A673 (cell line): Measurements from ENCODE around the gene SLC12A3. TPM values are rescaled to one million over a fixed set of nuclear protein-coding genes. Genes with fewer than 3 reads are reported as not detected.

Experiments used
- BruUV-seq: library from RNA; stranded (reverse); fragments of 400-500 nt; replicated peaks from 2 replicates; lab custom pipeline; 2021; lab: Mats Ljungman, UMichigan
- CTCF ChIA-PET: fragments of 300-600 bp; sonication (Branson Sonifier 250); formaldehyde crosslinking; loops from one replicate; lab custom pipeline; 2022; ENCODE audit warnings: antibody characterized with exemption; lab: Charles Lee
- POLR2A ChIA-PET: fragments of 300-600 bp; sonication (Branson Sonifier 250); formaldehyde crosslinking; loops from one replicate; lab custom pipeline; 2022; ENCODE audit warnings: antibody characterized with exemption; ENCODE audit not compliant: low non-redundant PET; lab: Charles Lee
- DNase-seq: peaks from one replicate; pipeline ENCODE4 v3.0.0-alpha.2; 2015; ENCODE audit warnings: low spot score
- H3K27ac ChIP-seq: fragments of 200-600 bp; sonication (generic); 2 replicates; pipeline ENCODE4 v1.5.1; 2016; ENCODE audit warnings: mixed run types, low read depth, mild to moderate bottlenecking, mixed read lengths, antibody characterized with exemption, low read length; ENCODE audit not compliant: poor library complexity, severe bottlenecking
- H3K27me3 ChIP-seq: fragments of 200-600 bp; sonication (generic); replicated peaks from 2 replicates; pipeline ENCODE4 v1.6.1; 2017; ENCODE audit warnings: mixed run types, low read depth, mild to moderate bottlenecking, mixed read lengths, antibody characterized with exemption, low read length; ENCODE audit not compliant: insufficient read depth, poor library complexity
- H3K36me3 ChIP-seq: fragments of 200-600 bp; sonication (generic); 2 replicates; pipeline ENCODE4 v1.6.1; 2016; ENCODE audit warnings: mixed run types, mild to moderate bottlenecking, mixed read lengths, antibody characterized with exemption, low read length; ENCODE audit not compliant: insufficient read depth, poor library complexity, severe bottlenecking
- H3K4me1 ChIP-seq: fragments of 200-600 bp; sonication (generic); 2 replicates; pipeline ENCODE4 v1.6.1; 2017; ENCODE audit warnings: mixed run types, mild to moderate bottlenecking, mixed read lengths, antibody characterized with exemption, low read length; ENCODE audit not compliant: insufficient read depth, poor library complexity, severe bottlenecking
- H3K4me3 ChIP-seq: fragments of 200-600 bp; sonication (generic); 2 replicates; pipeline ENCODE4 v1.5.1; 2016; ENCODE audit warnings: low read depth, mixed run types, mild to moderate bottlenecking, mixed read lengths, low read length; ENCODE audit not compliant: poor library complexity, severe bottlenecking
- H3K9me3 ChIP-seq: fragments of 200-600 bp; sonication (generic); 2 replicates; pipeline ENCODE4 v1.6.1; 2016; ENCODE audit warnings: mixed run types, low read depth, mild to moderate bottlenecking, mixed read lengths, antibody characterized with exemption, low read length; ENCODE audit not compliant: poor library complexity, severe bottlenecking
- EZH2 ChIP-seq: fragments of 200-600 bp; sonication (generic); IDR thresholded peaks from 2 replicates; pipeline ENCODE4 v1.6.1; 2017; ENCODE audit warnings: borderline replicate concordance, low read depth, mild to moderate bottlenecking, mixed read lengths, antibody characterized with exemption, low read length; ENCODE audit not compliant: poor library complexity, severe bottlenecking
- intact Hi-C: fragments of 100-400 bp; cut with micrococcal nuclease; formaldehyde crosslinking; loops from one replicate; pipeline ENCODE4 v1.10.0; 2022; ENCODE audit not compliant: unreplicated experiment
- total RNA-seq: library from RNA; stranded (reverse); gene quantifications from 2 replicates; pipeline ENCODE4 v1.2.3, GENCODE V29; 2021
- TF ChIP-seq, protein P1 (sequence below): fragments of 300-800, 200-600 bp; sonication (generic); conservative IDR thresholded peaks from 2 replicates; pipeline ENCODE4 v1.5.1; 2017; ENCODE audit warnings: low read depth, mild to moderate bottlenecking, antibody characterized with exemption, low read length, moderate library complexity, mixed read lengths

The SLC12A3 gene
- total RNA-seq, 1 experiment from 2014 or later = not detected

DNA sequence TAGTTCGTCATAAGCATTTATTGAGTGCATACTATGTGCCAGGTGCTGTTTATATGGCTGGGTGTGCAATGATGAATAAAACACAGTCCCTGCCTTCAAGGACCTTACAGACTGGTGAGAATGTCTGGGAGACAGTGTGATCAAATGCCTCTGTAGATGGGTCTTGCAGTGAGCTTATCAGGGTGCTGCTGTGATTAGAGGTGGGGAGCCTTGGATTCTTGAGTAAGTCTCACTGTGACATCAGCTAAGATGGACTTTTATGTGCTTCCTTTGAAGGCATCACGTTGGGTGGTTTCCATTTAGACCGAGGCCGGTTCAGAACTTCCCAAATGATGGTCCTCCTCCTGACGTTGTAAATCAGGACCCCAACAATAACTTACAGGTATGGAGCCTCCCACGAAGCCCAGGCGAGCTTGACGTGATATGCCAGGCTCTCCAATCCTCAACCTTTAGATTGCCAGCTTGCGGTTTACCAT lies 76.9 kb downstream of the SLC12A3 start:
- no peaks in the 10 kb centered on the region for H3K27me3 ChIP-seq
- intact Hi-C loops = no loop called here
- CTCF ChIA-PET = no interaction called here
- no peak overlapping the region for H3K27ac ChIP-seq
- no peaks in the 10 kb centered on the region for H3K9me3 ChIP-seq
- peaks cover 13% of the 10 kb centered on the region for H3K4me1 ChIP-seq
- peaks cover 92% of the 10 kb centered on the region for H3K36me3 ChIP-seq
- DNase-seq = no peak
- POLR2A ChIA-PET = no interaction called here
- no TSS peak for BruUV-seq
- H3K4me3 ChIP-seq = no peak overlapping the region
- TF ChIP-seq, protein P1, sequence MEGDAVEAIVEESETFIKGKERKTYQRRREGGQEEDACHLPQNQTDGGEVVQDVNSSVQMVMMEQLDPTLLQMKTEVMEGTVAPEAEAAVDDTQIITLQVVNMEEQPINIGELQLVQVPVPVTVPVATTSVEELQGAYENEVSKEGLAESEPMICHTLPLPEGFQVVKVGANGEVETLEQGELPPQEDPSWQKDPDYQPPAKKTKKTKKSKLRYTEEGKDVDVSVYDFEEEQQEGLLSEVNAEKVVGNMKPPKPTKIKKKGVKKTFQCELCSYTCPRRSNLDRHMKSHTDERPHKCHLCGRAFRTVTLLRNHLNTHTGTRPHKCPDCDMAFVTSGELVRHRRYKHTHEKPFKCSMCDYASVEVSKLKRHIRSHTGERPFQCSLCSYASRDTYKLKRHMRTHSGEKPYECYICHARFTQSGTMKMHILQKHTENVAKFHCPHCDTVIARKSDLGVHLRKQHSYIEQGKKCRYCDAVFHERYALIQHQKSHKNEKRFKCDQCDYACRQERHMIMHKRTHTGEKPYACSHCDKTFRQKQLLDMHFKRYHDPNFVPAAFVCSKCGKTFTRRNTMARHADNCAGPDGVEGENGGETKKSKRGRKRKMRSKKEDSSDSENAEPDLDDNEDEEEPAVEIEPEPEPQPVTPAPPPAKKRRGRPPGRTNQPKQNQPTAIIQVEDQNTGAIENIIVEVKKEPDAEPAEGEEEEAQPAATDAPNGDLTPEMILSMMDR = no peak
- no peak for TF ChIP-seq EZH2

DNA sequence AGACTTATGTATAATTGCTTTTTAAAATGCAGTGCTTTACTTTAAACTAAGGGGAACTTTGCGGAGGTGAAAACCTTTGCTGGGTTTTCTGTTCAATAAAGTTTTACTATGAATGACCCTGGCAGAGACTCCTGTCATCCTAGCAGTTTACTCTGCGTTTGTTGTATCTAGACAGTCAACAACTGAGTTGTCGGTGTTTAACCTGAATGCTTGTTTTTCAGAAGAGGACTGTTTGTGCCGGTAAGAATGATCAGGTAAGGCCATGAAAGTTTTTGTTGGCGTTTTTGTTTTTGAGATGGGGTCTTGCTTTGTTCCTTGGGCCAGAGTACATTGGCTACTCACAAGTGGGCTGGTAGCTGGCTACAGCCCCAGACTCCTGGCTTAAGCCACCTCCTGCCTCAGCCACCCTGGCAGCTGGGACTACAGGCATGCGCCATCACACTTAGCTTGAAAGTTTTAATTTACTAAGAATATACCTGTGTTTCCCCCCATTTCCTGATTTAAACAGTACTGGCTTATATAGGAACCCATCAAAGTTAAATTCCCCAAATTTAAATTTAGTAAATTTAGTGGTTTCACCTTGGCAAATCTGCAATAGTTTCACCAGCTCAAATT lies 78.9 kb downstream of the SLC12A3 start:
- no peak for DNase-seq
- Histone ChIP-seq H3K27ac (no peak overlapping the region), H3K27me3 (no peaks in the 10 kb centered on the region), H3K4me3 (no peak overlapping the region), H3K4me1 (no peaks in the 10 kb centered on the region), H3K9me3 (no peaks in the 10 kb centered on the region), H3K36me3 (peaks cover 72% of the 10 kb centered on the region)
- POLR2A ChIA-PET = interaction anchor here (0.6 kb wide), 1 partner anchor 88 kb away, joined by 5 read pairs; no protein-coding TSS in a partner anchor
- intact Hi-C loops = no loop called here
- CTCF ChIA-PET = no interaction called here
- TF ChIP-seq EZH2 = no peak
- TF ChIP-seq, protein P1 = no peak
- no TSS peak for BruUV-seq

DNA sequence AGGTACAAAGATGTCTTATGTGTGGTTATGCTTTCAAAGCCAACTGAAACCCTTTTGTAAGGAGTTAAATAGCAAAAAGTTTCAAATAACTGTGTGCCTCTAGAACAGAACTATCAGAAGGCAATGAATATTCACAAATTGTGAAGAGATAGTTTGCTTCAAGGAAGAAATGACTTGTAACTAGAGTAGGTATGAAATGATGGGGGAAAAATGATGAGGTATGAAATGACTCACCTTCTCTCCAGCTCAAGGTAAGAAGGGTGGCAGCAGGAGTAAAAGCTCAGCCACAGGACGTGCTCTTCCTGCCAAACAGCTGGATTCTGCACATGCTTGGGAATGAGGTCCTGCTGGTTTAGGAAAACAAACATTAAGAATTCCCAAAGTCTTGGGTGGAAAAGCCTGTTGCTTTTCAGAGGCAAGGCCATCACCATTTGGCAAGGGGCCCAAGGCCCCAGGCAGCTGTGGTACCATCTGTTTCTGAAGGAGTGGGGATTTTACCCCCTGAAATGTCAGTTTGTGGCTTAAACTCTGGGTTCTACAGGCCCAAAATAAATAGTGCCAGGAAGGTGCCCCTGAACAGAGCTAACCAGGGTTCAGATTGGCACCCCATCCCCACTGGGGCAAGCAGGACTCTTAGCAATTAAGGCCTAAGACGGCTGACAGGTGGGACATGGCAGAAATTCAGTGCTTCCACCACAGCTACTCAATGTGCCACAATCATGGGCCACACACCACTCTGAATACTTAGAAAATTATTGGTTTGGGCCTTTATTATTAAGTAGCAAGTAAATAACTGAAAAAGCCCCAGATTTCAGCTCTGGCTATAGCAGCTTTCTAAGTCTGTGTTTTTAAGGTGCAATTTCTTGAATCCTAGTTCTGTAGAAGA lies 80.2 kb downstream of the SLC12A3 start:
- TF ChIP-seq EZH2 = no peak
- TF ChIP-seq, protein P1 = no peak
- Histone ChIP-seq H3K4me3 (no peak overlapping the region), H3K27me3 (no peaks in the 10 kb centered on the region), H3K4me1 (no peaks in the 10 kb centered on the region), H3K9me3 (no peaks in the 10 kb centered on the region), H3K36me3 (peaks cover 58% of the 10 kb centered on the region), H3K27ac (no peak overlapping the region)
- POLR2A ChIA-PET = interaction anchor here (0.7 kb wide), 1 partner anchor 17 kb away, joined by 4 read pairs; no protein-coding TSS in a partner anchor
- intact Hi-C loops = no loop called here
- CTCF ChIA-PET = no interaction called here
- no TSS peak for BruUV-seq
- no peak for DNase-seq
